HFFc6 (cell line): ENCODE results near the gene RAD51B. TPM values are rescaled to one million over a fixed set of nuclear protein-coding genes. Genes with fewer than 3 reads are reported as not detected.
"Not testable (repeated sequence)": the region's sequence is repeated elsewhere in the genome, so short reads cannot be mapped to it uniquely, and the experiment has no call there.

Experiments used
- DNase-seq: peaks from one replicate; pipeline ENCODE4 v3.0.0-alpha.2; 2018
- H3K27ac Mint-ChIP-seq: 2 replicates; pipeline ENCODE4 v1.8.0; 2020; ENCODE audit warnings: mild to moderate bottlenecking, mixed read lengths
- H3K27me3 Mint-ChIP-seq: 2 replicates; pipeline ENCODE4 v1.8.0; 2021; ENCODE audit warnings: mild to moderate bottlenecking, moderate library complexity, mixed read lengths; ENCODE audit not compliant: insufficient read depth
- H3K36me3 Mint-ChIP-seq: 2 replicates; pipeline ENCODE4 v1.8.0; 2021; ENCODE audit warnings: low read depth, mixed read lengths
- H3K4me1 Mint-ChIP-seq: 2 replicates; pipeline ENCODE4 v1.8.0; 2020; ENCODE audit warnings: low read depth, mixed read lengths
- H3K4me3 Mint-ChIP-seq: 2 replicates; pipeline ENCODE4 v1.8.0; 2020; ENCODE audit warnings: mild to moderate bottlenecking, moderate library complexity, mixed read lengths
- H3K9me3 Mint-ChIP-seq: 2 replicates; pipeline ENCODE4 v1.8.0; 2020; ENCODE audit warnings: mild to moderate bottlenecking, mixed read lengths
- total RNA-seq, 6 experiments: library from RNA; stranded (reverse); fragmentation: NEBNext Ultra II Directional; extraction: Animal tissue kit (Norgen Biotek cat#: 25700); gene quantifications; 2 replicates in 1 of 6; 3 replicates in 5 of 6; pipeline ENCODE4 v1.2.3, GENCODE V29; 2021
- TF ChIP-seq, protein P1 (sequence below): fragments of 200-600 bp; sonication (generic); IDR thresholded peaks from 2 replicates; pipeline ENCODE4 v1.5.0; 2021; ENCODE audit warnings: antibody characterized with exemption, mild to moderate bottlenecking

The RAD51B gene
- total RNA-seq, 6 experiments from 2014 or later = 7.1 to 12.4 (median 9.6) TPM

DNA sequence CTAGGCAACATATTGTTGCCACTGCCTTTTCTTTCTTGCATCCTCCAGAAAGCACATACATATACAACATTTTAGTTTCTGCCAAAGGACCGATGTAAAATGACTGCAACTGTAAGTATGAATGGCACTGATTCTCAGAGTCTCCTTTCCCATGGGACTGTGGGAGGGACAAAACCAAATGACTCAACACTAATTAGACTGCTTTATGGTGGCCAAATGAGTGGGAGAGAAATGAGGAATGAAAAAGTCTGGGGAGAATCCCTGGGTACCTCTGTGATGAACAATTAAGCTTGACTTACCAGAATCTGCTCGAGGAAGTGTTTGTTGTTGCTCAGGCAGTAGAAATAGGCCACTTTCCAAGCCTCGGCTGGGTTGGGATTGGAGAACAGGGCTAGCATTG, 13.3 kb upstream of the RAD51B start:
- H3K36me3 Mint-ChIP-seq = peaks cover 9% of the 10 kb centered on the region; the same call in 1 of the 2 replicates
- no peak overlapping the region for H3K4me3 Mint-ChIP-seq
- peak overlapping the region; percentile 41; the same call in 1 of the 2 replicates for H3K27ac Mint-ChIP-seq
- H3K4me1 Mint-ChIP-seq = peaks cover 7% of the 10 kb centered on the region
- no peaks in the 10 kb centered on the region for H3K9me3 Mint-ChIP-seq
- DNase-seq = peak; percentile 21
- H3K27me3 Mint-ChIP-seq = no peaks in the 10 kb centered on the region
- TF ChIP-seq, protein P1, sequence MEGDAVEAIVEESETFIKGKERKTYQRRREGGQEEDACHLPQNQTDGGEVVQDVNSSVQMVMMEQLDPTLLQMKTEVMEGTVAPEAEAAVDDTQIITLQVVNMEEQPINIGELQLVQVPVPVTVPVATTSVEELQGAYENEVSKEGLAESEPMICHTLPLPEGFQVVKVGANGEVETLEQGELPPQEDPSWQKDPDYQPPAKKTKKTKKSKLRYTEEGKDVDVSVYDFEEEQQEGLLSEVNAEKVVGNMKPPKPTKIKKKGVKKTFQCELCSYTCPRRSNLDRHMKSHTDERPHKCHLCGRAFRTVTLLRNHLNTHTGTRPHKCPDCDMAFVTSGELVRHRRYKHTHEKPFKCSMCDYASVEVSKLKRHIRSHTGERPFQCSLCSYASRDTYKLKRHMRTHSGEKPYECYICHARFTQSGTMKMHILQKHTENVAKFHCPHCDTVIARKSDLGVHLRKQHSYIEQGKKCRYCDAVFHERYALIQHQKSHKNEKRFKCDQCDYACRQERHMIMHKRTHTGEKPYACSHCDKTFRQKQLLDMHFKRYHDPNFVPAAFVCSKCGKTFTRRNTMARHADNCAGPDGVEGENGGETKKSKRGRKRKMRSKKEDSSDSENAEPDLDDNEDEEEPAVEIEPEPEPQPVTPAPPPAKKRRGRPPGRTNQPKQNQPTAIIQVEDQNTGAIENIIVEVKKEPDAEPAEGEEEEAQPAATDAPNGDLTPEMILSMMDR = no peak

DNA sequence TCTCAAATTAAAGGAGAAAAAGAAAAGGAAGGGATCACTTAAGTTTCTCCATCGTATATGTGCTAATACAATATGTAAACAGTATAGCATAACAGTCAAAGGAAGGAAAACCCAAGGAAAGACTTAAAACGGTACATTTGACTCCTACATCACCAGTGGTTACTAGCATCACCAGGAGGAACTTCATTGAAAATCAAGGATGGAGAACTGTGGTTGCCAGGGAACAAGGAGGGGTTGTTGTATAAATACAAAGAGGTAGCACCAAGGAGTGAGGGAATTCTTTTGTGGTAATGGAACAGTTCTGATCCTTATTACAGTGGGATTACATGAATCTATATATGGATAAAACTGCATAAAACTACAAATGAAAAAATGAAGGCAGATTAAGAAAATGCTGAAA, 4.8 kb upstream of the RAD51B start:
- H3K4me1 Mint-ChIP-seq = peaks cover 27% of the 10 kb centered on the region
- H3K36me3 Mint-ChIP-seq = 0 out of 2 replicates have a peak, but pooled peaks cover 5% of the 10 kb centered on the region
- H3K9me3 Mint-ChIP-seq = no peaks in the 10 kb centered on the region; the same call in 1 of the 2 replicates
- H3K27me3 Mint-ChIP-seq = peaks cover 4% of the 10 kb centered on the region
- peak overlapping the region; percentile 97 for H3K4me3 Mint-ChIP-seq
- TF ChIP-seq, protein P1 = no peak
- H3K27ac Mint-ChIP-seq = peak overlapping the region; percentile 93
- no peak for DNase-seq

GRCh38 chr14:67815573-67816225, 3.9 kb upstream of the RAD51B start:
- TF ChIP-seq, protein P1 = no peak

DNA sequence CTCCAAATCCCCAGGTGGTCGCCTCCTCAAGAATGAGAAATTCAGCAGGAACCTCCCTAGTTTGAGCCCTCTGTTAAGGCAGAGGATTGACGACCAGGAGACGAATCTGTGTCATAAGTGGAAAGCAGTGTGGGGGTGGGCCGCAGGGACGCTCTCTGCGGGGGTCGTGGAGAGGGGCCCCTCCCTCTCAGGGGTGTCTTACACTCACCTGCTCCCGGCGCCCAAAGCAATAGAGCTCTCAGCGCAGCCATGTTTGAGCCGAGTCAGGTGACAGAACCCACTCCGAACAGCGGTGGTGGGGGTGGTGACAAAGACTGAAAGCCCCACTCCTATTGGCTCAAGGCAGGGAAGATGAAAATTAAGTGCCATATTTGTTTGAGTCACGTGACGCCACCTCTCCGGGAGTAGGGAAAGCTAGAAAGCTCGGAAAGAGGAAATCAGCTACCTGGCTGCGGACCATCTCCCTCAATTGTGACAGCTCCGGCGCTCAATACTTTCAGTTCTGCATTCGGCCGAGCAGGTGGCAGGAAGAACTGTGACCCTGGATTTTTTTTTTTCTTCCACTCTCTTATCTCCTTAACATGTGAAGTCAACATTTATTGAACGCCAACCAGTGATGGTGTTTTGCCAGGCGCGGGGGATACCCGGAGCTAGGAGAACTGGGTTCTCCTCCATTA, 3.1 kb upstream of the RAD51B start, which contains the start of gene ZFYVE26:
Gene ZFYVE26 (minus strand): TSS at position 265 of the 677 bp plus-strand sequence. CDS start 627 bp downstream, outside the sequence.
- peaks cover 4% of the 10 kb centered on the region for H3K27me3 Mint-ChIP-seq
- DNase-seq = peak; percentile 94

More at GRCh38 chr14:67815573-67816225, 3.9 kb upstream of the RAD51B start:
- peaks cover 33% of the 10 kb centered on the region for H3K4me1 Mint-ChIP-seq
- peak overlapping the region; percentile 93 for H3K27ac Mint-ChIP-seq
- peak overlapping the region; percentile 97 for H3K4me3 Mint-ChIP-seq
- peak; percentile 69 for DNase-seq
- 0 out of 2 replicates have a peak, but pooled peaks cover 5% of the 10 kb centered on the region for H3K36me3 Mint-ChIP-seq
- H3K9me3 Mint-ChIP-seq = no peaks in the 10 kb centered on the region; the same call in 1 of the 2 replicates
- H3K27me3 Mint-ChIP-seq = peaks cover 4% of the 10 kb centered on the region

DNA sequence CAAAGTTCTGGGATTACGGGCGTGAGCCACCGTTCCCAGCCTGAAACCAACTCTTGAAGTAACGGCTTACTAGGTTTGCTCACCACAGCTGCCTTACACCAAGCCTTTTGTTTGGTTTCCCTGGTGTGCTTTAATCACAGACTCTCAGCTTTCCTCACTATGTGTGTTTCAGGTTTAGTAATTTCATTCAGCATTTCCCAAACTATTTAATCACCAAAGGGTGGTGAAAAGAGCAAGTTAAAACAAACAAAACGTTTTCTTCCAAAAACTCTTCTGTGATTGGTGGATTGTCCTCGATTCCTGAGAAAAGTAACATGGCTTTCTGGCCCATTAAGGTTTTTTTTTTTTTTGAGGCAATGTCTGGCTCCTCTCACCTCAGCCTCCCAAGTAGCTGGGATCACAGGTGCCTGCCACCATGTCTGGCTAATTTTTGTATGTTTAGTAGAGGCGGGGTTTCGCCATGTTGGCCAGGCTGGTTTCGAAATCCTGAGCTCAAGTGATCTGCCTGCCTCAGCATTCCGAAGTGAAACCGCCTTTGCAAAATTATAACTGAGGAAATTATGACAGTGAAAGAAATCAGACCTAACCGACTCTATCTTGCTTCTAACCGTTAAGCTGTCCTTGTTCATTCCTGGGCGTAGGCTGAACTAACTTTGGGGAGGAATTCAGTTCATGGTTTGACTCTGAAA, 1.7 kb upstream of the RAD51B start:
- H3K4me3 Mint-ChIP-seq = 0 out of 2 replicates have a peak overlapping the region, but pooled peaks have one; percentile 98

More for the DNA sequence above, 3.1 kb upstream of the RAD51B start, which contains the start of gene ZFYVE26:
- Mint-ChIP-seq H3K4me3 (peak within 1 kb of the TSS; percentile 97), H3K4me1 (peaks cover 39% of the 10 kb centered on the region), H3K9me3 (no peaks in the 10 kb centered on the region; the same call in 1 of the 2 replicates), H3K36me3 (0 out of 2 replicates have a peak, but pooled peaks cover 5% of the 10 kb centered on the region), H3K27ac (peak within 1 kb of the TSS; percentile 93)
- TF ChIP-seq, protein P1 = no peak

GRCh38 chr14:67818476-67818875, 1.1 kb upstream of the RAD51B start:
- not testable (repeated sequence) for H3K27me3 Mint-ChIP-seq

More for the DNA sequence above, 1.7 kb upstream of the RAD51B start:
- Mint-ChIP-seq H3K27ac (no peak overlapping the region), H3K36me3 (0 out of 2 replicates have a peak, but pooled peaks cover 5% of the 10 kb centered on the region), H3K4me1 (peaks cover 39% of the 10 kb centered on the region), H3K9me3 (no peaks in the 10 kb centered on the region; the same call in 1 of the 2 replicates), H3K27me3 (peaks cover 4% of the 10 kb centered on the region)
- DNase-seq = no peak
- TF ChIP-seq, protein P1 = no peak

More at GRCh38 chr14:67818476-67818875, 1.1 kb upstream of the RAD51B start:
- H3K27ac Mint-ChIP-seq, DNase-seq, H3K9me3 Mint-ChIP-seq, H3K36me3 Mint-ChIP-seq: not testable (repeated sequence)
- H3K4me1 Mint-ChIP-seq = peaks cover 39% of the 10 kb centered on the region
- H3K4me3 Mint-ChIP-seq = peak overlapping the region; percentile 98
